ENCODE measurements around the gene WDR47.

Gene WDR47

DNA sequence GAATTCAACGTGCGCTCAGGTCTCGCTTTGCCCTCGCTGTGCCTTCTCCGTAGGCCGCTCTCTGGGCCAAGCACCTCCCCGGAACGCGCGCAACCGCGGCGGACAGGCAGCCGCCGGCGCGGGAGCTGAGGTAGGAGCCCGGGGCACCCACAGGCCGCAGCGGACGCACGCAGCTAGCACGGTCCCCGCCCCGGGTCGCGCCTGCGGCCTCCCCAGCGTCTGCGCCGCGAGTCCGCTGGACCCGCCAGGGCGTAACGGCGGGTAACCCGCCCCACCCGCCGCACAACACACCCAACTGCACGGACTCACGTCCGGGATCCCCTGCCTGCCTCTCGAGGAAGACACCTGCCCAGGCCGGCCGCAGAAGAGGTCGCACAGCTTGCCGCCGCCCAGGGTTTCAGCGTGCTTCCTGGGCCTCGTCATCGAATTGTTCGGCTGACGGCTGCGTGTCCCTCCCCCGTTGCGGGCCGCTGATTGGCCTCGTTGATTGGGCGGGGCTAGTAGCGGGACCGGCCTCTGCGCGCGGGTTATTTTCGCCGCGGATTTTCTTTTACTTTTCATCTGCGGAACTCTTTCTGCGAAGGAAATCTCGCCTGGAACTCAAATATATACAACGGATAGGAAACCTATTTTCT is 78.7 kb downstream of the WDR47 start, which contains the start of gene CLCC1:
Gene CLCC1, minus strand, starts transcription at position 433 of the 635 bp plus-strand sequence. CDS start 13,047 bp downstream, outside the sequence.
- peak; percentile 72; the same call in 1 of the 2 replicates for TF ChIP-seq CREB1 (IDR thresholded peaks at IDR 0.05; ENCODE audit: low read depth)
- TF ChIP-seq, protein P1, sequence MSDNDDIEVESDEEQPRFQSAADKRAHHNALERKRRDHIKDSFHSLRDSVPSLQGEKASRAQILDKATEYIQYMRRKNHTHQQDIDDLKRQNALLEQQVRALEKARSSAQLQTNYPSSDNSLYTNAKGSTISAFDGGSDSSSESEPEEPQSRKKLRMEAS (IDR thresholded peaks at IDR 0.05): peak; percentile 94
- no peak for TF ChIP-seq ZBTB7A (IDR thresholded peaks at IDR 0.05; ENCODE audit: low read depth)
- TF ChIP-seq, protein P2, sequence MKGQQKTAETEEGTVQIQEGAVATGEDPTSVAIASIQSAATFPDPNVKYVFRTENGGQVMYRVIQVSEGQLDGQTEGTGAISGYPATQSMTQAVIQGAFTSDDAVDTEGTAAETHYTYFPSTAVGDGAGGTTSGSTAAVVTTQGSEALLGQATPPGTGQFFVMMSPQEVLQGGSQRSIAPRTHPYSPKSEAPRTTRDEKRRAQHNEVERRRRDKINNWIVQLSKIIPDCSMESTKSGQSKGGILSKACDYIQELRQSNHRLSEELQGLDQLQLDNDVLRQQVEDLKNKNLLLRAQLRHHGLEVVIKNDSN (IDR thresholded peaks at IDR 0.05): no peak
- no peak for TF ChIP-seq NFIC (IDR thresholded peaks at IDR 0.05)
- TF ChIP-seq TEAD4 (IDR thresholded peaks at IDR 0.05): peak; percentile 69
- TF ChIP-seq YY1 (IDR thresholded peaks at IDR 0.05; ENCODE audit: low read depth): no peak; the same call in 1 of the 2 replicates
- no peak for TF ChIP-seq CEBPB (IDR thresholded peaks at IDR 0.05)
- TF ChIP-seq EGR1 (IDR thresholded peaks at IDR 0.05): no peak
- peak; percentile 84 for TF ChIP-seq TAF1 (IDR thresholded peaks at IDR 0.05; ENCODE audit: low read depth)
- no peak for TF ChIP-seq RAD21 (IDR thresholded peaks at IDR 0.05; ENCODE audit: low read depth)
- 0 out of 2 replicates have a peak, but pooled peaks have one; percentile 8 for TF ChIP-seq EP300 (IDR thresholded peaks at IDR 0.05; ENCODE audit: borderline replicate concordance)
- 0 out of 2 replicates have a peak, but pooled peaks have one; percentile 20 for TF ChIP-seq FOXM1 (IDR thresholded peaks at IDR 0.05; ENCODE audit: borderline replicate concordance, low read depth)
- no peak; the same call in 1 of the 2 replicates for TF ChIP-seq TCF12 (IDR thresholded peaks at IDR 0.05; ENCODE audit: low read depth)
- TF ChIP-seq, protein P3, sequence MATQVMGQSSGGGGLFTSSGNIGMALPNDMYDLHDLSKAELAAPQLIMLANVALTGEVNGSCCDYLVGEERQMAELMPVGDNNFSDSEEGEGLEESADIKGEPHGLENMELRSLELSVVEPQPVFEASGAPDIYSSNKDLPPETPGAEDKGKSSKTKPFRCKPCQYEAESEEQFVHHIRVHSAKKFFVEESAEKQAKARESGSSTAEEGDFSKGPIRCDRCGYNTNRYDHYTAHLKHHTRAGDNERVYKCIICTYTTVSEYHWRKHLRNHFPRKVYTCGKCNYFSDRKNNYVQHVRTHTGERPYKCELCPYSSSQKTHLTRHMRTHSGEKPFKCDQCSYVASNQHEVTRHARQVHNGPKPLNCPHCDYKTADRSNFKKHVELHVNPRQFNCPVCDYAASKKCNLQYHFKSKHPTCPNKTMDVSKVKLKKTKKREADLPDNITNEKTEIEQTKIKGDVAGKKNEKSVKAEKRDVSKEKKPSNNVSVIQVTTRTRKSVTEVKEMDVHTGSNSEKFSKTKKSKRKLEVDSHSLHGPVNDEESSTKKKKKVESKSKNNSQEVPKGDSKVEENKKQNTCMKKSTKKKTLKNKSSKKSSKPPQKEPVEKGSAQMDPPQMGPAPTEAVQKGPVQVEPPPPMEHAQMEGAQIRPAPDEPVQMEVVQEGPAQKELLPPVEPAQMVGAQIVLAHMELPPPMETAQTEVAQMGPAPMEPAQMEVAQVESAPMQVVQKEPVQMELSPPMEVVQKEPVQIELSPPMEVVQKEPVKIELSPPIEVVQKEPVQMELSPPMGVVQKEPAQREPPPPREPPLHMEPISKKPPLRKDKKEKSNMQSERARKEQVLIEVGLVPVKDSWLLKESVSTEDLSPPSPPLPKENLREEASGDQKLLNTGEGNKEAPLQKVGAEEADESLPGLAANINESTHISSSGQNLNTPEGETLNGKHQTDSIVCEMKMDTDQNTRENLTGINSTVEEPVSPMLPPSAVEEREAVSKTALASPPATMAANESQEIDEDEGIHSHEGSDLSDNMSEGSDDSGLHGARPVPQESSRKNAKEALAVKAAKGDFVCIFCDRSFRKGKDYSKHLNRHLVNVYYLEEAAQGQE (IDR thresholded peaks at IDR 0.05; ENCODE audit: low read depth): no peak

DNA sequence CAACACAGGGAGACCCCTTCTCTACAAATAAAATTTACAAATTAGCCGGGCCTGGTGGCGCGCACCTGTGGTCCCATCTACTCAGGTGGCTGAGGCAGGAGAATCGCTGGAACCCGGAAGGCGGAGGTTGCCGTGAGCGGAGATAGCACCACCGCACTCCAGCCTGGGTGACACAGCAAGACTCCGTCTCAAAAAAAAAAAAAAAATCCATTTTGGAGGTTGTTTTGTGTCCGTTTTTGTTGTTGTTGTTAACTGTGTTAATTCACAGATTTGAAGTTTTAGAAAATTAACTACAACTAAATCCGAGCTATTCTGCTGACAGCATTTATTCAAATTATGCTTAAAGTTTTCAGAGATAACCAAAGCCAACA is 79.2 kb downstream of the WDR47 start:
- TF ChIP-seq CREB1 (IDR thresholded peaks at IDR 0.05; ENCODE audit: low read depth) (no peak), EP300 (IDR thresholded peaks at IDR 0.05; ENCODE audit: borderline replicate concordance) (0 out of 2 replicates have a peak, but pooled peaks have one; percentile 2), RAD21 (IDR thresholded peaks at IDR 0.05; ENCODE audit: low read depth) (no peak)

DNA sequence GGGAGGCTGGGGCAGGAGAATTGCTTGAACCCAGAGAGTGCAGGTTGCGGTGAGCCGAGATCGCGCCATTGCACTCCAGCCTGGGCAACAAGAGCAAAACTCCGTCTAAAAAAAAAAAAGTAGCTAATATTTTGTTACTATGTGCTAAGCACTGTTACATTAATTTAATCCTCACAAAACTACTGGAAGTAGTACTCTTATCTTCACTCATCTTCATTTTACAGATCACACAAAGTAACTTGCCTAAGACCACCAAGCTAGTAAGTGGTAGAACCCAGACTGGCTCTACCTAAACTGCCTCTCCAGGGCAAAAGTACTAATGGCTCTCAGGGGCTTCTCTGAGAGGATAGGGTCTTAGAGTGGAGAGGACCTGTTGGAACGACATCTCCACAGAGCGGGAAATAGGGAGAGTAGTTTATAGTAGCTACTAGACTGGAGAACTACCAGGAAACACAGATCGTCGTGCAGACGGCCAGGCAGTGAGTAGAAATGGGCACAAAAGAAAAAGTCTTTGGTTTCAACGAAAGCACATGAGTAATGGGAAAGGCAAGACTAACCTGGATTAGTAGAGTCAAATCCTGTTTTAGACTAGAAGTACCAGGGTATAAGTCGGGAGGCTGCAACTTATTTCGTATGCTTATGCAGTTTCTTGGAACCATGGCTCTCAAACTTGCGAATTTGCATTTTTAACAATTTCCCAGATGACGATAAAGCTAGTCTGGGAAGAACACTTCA is 80.0 kb downstream of the WDR47 start:
- no peak for TF ChIP-seq EP300 (IDR thresholded peaks at IDR 0.05; ENCODE audit: borderline replicate concordance)
- no peak for TF ChIP-seq NFIC (IDR thresholded peaks at IDR 0.05)
- TF ChIP-seq, protein P1 (IDR thresholded peaks at IDR 0.05): no peak
- TF ChIP-seq CEBPB (IDR thresholded peaks at IDR 0.05): no peak
- TF ChIP-seq CREB1 (IDR thresholded peaks at IDR 0.05; ENCODE audit: low read depth): no peak
- TF ChIP-seq EGR1 (IDR thresholded peaks at IDR 0.05): no peak

DNA sequence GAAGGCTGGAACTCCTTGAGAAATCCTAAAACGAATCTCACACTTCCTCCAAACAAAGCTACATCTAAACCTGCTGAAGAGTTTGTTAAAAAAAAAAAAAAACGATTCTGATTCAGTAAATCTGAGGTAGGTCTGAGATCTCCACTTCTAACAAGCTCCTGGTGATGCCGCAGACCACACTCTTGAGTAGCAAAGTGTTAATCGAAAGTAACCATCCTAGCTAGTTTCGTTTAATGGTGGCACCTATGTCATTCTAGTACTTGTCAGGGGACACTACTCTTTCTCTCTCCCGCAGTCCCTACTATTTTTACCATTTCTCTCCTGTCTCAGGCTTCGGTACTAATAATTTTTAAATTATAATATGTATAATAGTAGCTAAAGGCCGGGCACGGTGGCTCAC is 80.7 kb downstream of the WDR47 start:
- TF ChIP-seq YY1 (IDR thresholded peaks at IDR 0.05; ENCODE audit: low read depth): no peak

DNA sequence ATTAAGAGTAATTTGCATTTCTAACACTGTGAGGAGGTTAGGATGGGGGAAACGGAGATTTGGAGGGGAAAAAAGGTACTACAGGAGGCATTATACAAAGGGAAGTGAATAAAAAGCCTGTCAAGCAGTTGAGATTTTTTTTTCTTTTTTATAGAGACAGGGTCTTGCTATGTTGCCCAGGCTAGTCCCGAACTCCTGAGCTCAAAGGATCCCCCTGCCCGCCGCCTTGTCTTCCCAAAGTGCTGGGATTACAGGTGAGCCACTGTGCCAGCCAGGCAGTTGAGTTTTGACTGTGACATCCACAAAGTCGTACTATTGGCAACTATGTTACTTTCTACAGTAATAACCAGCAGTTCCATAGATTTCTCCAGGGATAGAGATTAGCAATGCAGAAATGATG is 81.2 kb downstream of the WDR47 start:
- no peak for TF ChIP-seq TEAD4 (IDR thresholded peaks at IDR 0.05)
- TF ChIP-seq, protein P2 (IDR thresholded peaks at IDR 0.05): no peak
- TF ChIP-seq, protein P3 (IDR thresholded peaks at IDR 0.05; ENCODE audit: low read depth): no peak
- TF ChIP-seq, protein P1 (IDR thresholded peaks at IDR 0.05): no peak
- no peak for TF ChIP-seq ZBTB7A (IDR thresholded peaks at IDR 0.05; ENCODE audit: low read depth)
- no peak for TF ChIP-seq CREB1 (IDR thresholded peaks at IDR 0.05; ENCODE audit: low read depth)
- no peak for TF ChIP-seq TCF12 (IDR thresholded peaks at IDR 0.05; ENCODE audit: low read depth)
- no peak for TF ChIP-seq EGR1 (IDR thresholded peaks at IDR 0.05)

DNA sequence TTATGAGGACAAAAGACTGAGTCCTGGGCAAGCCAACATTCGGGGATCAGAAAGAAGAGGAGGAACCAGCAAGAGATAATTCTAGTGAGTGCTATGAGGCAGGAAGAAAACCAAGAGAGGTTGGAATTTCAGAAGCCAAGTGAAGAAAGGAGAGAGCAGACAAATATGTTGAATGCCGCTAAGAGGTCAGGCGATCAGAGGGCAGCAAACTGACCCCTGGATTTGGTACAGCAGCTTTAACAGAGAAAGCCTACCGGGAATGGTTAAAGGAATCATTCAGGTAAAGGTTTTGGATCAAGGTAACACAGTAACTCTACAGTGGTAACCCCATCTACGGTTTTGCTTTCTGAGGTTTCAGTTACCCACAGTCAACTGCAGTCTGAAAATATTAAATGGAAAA is 84.0 kb downstream of the WDR47 start:
- TF ChIP-seq, protein P1 (IDR thresholded peaks at IDR 0.05): no peak
- TF ChIP-seq NFIC (IDR thresholded peaks at IDR 0.05): no peak
- TF ChIP-seq FOXM1 (IDR thresholded peaks at IDR 0.05; ENCODE audit: borderline replicate concordance, low read depth): no peak
- no peak for TF ChIP-seq EGR1 (IDR thresholded peaks at IDR 0.05)
- TF ChIP-seq RAD21 (IDR thresholded peaks at IDR 0.05; ENCODE audit: low read depth): no peak
- no peak for TF ChIP-seq TEAD4 (IDR thresholded peaks at IDR 0.05)
- no peak for TF ChIP-seq EP300 (IDR thresholded peaks at IDR 0.05; ENCODE audit: borderline replicate concordance)
- TF ChIP-seq, protein P3 (IDR thresholded peaks at IDR 0.05; ENCODE audit: low read depth): no peak
- TF ChIP-seq CREB1 (IDR thresholded peaks at IDR 0.05; ENCODE audit: low read depth): no peak
- no peak for TF ChIP-seq TAF1 (IDR thresholded peaks at IDR 0.05; ENCODE audit: low read depth)
- no peak for TF ChIP-seq CEBPB (IDR thresholded peaks at IDR 0.05)
- TF ChIP-seq YY1 (IDR thresholded peaks at IDR 0.05; ENCODE audit: low read depth): no peak
- no peak for TF ChIP-seq ZBTB7A (IDR thresholded peaks at IDR 0.05; ENCODE audit: low read depth)
- no peak for TF ChIP-seq TCF12 (IDR thresholded peaks at IDR 0.05; ENCODE audit: low read depth)
- TF ChIP-seq, protein P2 (IDR thresholded peaks at IDR 0.05): no peak
